ENCODE results near the gene GATB.
"Not testable (repeated sequence)": the region's sequence is repeated elsewhere in the genome, so short reads cannot be mapped to it uniquely, and the experiment has no call there.

GATB gene

GRCh38 chr4:151785484-151786157 is 24.8 kb upstream of the GATB start:
- no peak for DNase-seq

GRCh38 chr4:151784706-151785105 is 23.9 kb upstream of the GATB start:
- DNase-seq, result no peak

GRCh38 chr4:151783867-151784266 is 23.1 kb upstream of the GATB start:
- no peak for DNase-seq

GRCh38 chr4:151782296-151782695 is 21.5 kb upstream of the GATB start:
- DNase-seq, result no peak

GRCh38 chr4:151781026-151781425 is 20.2 kb upstream of the GATB start:
- DNase-seq, result no peak

GRCh38 chr4:151777471-151777870 is 16.7 kb upstream of the GATB start:
- no peak for DNase-seq

GRCh38 chr4:151774324-151774723 is 13.5 kb upstream of the GATB start:
- no peak for DNase-seq

- no peak for DNase-seq
Observed at GRCh38 chr4:151772274-151772673, 11.5 kb upstream of the GATB start.

GRCh38 chr4:151771664-151772063 is 10.9 kb upstream of the GATB start:
- DNase-seq, result no peak

GRCh38 chr4:151770154-151770553 is 9.3 kb upstream of the GATB start:
- no peak for DNase-seq

- DNase-seq, result no peak
Observed at GRCh38 chr4:151768835-151769234, 8.0 kb upstream of the GATB start.

- no peak for DNase-seq
Observed at GRCh38 chr4:151766691-151767090, 5.9 kb upstream of the GATB start.

GRCh38 chr4:151760002-151760401 is 805 bp downstream of the GATB start:
- DNase-seq, result no peak

- DNase-seq, result no peak
Observed at GRCh38 chr4:151753056-151753455, 7.8 kb downstream of the GATB start.

- DNase-seq, result no peak
Observed at GRCh38 chr4:151750156-151750555, 10.7 kb downstream of the GATB start.

GRCh38 chr4:151745481-151746231 is 15.2 kb downstream of the GATB start:
- no peak for DNase-seq

GRCh38 chr4:151744614-151745013 is 16.2 kb downstream of the GATB start:
- DNase-seq, result no peak

- no peak for DNase-seq
Observed at GRCh38 chr4:151743894-151744293, 16.9 kb downstream of the GATB start.

- no peak for DNase-seq
Observed at GRCh38 chr4:151743128-151743854, 17.5 kb downstream of the GATB start.

- no peak for DNase-seq
Observed at GRCh38 chr4:151738720-151739517, 21.9 kb downstream of the GATB start.

GRCh38 chr4:151736852-151737251 is 24.0 kb downstream of the GATB start:
- not testable (repeated sequence) for DNase-seq

- DNase-seq, result no peak
Observed at GRCh38 chr4:151736361-151736760, 24.4 kb downstream of the GATB start.

GRCh38 chr4:151731670-151732069 is 29.1 kb downstream of the GATB start:
- DNase-seq, result not testable (repeated sequence)

Measured in right kidney (tissue), 1 donor.